ENCODE results near the gene SMARCD1.

DNA sequence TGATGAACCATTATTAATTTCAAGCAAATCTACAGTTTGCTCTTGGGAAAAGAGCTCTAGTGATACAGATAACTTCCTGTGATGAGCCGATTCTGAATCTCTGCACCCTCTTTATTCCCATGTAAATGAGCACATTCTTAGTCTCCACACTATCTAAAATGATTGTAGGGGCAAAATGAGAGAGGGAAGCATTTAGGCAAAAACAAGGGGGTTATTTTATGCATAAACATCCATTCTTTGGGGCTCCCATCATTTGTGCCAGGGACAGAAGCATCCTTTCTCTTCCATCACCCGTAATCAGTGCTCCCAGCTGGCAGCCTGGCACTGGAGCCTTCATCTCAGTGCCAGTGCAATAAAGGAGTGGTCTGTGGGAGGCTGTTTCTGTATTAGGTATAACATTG is 17.0 kb downstream of the SMARCD1 start:
- TF ChIP-seq, protein P1, sequence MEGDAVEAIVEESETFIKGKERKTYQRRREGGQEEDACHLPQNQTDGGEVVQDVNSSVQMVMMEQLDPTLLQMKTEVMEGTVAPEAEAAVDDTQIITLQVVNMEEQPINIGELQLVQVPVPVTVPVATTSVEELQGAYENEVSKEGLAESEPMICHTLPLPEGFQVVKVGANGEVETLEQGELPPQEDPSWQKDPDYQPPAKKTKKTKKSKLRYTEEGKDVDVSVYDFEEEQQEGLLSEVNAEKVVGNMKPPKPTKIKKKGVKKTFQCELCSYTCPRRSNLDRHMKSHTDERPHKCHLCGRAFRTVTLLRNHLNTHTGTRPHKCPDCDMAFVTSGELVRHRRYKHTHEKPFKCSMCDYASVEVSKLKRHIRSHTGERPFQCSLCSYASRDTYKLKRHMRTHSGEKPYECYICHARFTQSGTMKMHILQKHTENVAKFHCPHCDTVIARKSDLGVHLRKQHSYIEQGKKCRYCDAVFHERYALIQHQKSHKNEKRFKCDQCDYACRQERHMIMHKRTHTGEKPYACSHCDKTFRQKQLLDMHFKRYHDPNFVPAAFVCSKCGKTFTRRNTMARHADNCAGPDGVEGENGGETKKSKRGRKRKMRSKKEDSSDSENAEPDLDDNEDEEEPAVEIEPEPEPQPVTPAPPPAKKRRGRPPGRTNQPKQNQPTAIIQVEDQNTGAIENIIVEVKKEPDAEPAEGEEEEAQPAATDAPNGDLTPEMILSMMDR (IDR thresholded peaks at IDR 0.05), result no peak
- TF ChIP-seq POLR2A (IDR thresholded peaks at IDR 0.05), result no peak

All from lower leg skin (tissue), 3 donors.